PC-9 (cell line): ENCODE data around the gene MRPS27. TPM values are rescaled to one million over a fixed set of nuclear protein-coding genes. Genes with fewer than 3 reads are reported as not detected.

ENCODE experiments used
- BruUV-seq: library from RNA; stranded (reverse); fragments of 400-500 nt; replicated peaks from 2 replicates; lab custom pipeline; 2021; lab: Mats Ljungman, UMichigan
- CTCF ChIA-PET: fragments of 300-600 bp; sonication (Branson Sonifier 250); formaldehyde crosslinking; loops from one replicate; lab custom pipeline; 2022; ENCODE audit warnings: antibody characterized with exemption; lab: Charles Lee
- POLR2A ChIA-PET: fragments of 300-600 bp; sonication (Branson Sonifier 250); formaldehyde crosslinking; loops from one replicate; lab custom pipeline; 2022; ENCODE audit warnings: antibody characterized with exemption; ENCODE audit not compliant: unreplicated experiment; lab: Charles Lee
- DNase-seq, 2 experiments: peaks; one replicate each; pipeline versions ENCODE4 v3.0.0 to v3.0.0-alpha.2; 2015 to 2022; ENCODE audit warnings: mixed read lengths in 1 of 2
- H2AFZ ChIP-seq: fragments of 200-600 bp; sonication (generic); 2 replicates; pipeline ENCODE4 v1.8.1; 2017; ENCODE audit warnings: antibody characterized with exemption
- H3F3A ChIP-seq: fragments of 200-600 bp; sonication (generic); 2 replicates; pipeline ENCODE4 v1.8.1; 2017; ENCODE audit warnings: antibody characterized with exemption, mild to moderate bottlenecking, low read depth; ENCODE audit not compliant: insufficient read depth
- H3K27ac ChIP-seq: fragments of 200-600 bp; sonication (generic); 2 replicates; pipeline ENCODE4 v1.6.1; 2016; ENCODE audit warnings: mixed run types
- H3K27me3 ChIP-seq: fragments of 200-600 bp; sonication (generic); 2 replicates; pipeline ENCODE4 v1.6.1; 2016; ENCODE audit warnings: low read depth, mixed run types; ENCODE audit not compliant: insufficient read depth
- H3K36me3 ChIP-seq: fragments of 200-600 bp; sonication (generic); 2 replicates; pipeline ENCODE4 v1.6.1; 2016; ENCODE audit warnings: low read depth, mixed run types
- H3K4me1 ChIP-seq: fragments of 200-600 bp; sonication (generic); replicated peaks from 2 replicates; pipeline ENCODE4 v1.6.1; 2016; ENCODE audit warnings: mixed run types; ENCODE audit not compliant: insufficient read depth
- H3K4me2 ChIP-seq: fragments of 200-600 bp; sonication (generic); 2 replicates; pipeline ENCODE4 v1.6.1; 2017; ENCODE audit warnings: mixed run types
- H3K4me3 ChIP-seq: fragments of 200-600 bp; sonication (generic); 2 replicates; pipeline ENCODE4 v1.6.1; 2016; ENCODE audit warnings: mixed run types
- H3K79me2 ChIP-seq: fragments of 200-600 bp; sonication (generic); 2 replicates; pipeline ENCODE4 v1.6.1; 2017; ENCODE audit warnings: low read depth, mixed run types
- H3K9me2 ChIP-seq: fragments of 200-600 bp; sonication (generic); 2 replicates; pipeline ENCODE4 v1.8.1; 2017; ENCODE audit warnings: mild to moderate bottlenecking; ENCODE audit not compliant: insufficient read depth
- H3K9me3 ChIP-seq: fragments of 200-600 bp; sonication (generic); 2 replicates; pipeline ENCODE4 v1.8.1; 2016; ENCODE audit warnings: low read depth; ENCODE audit not compliant: insufficient read depth
- H4K20me1 ChIP-seq: fragments of 200-600 bp; sonication (generic); 2 replicates; pipeline ENCODE4 v1.8.1; 2017; ENCODE audit not compliant: insufficient read depth
- CTCF ChIP-seq: fragments of 200-600 bp; sonication (generic); conservative IDR thresholded peaks from 2 replicates; pipeline ENCODE4 v1.6.1; 2017; ENCODE audit warnings: mixed run types, antibody characterized with exemption, mild to moderate bottlenecking, moderate library complexity
- EZH2 ChIP-seq: fragments of 200-600 bp; sonication (generic); IDR thresholded peaks from 2 replicates; pipeline ENCODE4 v1.8.0; 2017; ENCODE audit warnings: antibody characterized with exemption, low read depth
- intact Hi-C: fragments of 100-400 bp; cut with micrococcal nuclease; formaldehyde crosslinking; loops from one replicate; pipeline ENCODE4 v1.10.0; 2022; ENCODE audit not compliant: unreplicated experiment
- total RNA-seq: library from RNA; stranded (reverse); gene quantifications from 2 replicates; pipeline ENCODE4 v1.2.3, GENCODE V29; 2021

Gene MRPS27
- total RNA-seq, 1 experiment from 2014 or later, result 71.0 TPM

DNA sequence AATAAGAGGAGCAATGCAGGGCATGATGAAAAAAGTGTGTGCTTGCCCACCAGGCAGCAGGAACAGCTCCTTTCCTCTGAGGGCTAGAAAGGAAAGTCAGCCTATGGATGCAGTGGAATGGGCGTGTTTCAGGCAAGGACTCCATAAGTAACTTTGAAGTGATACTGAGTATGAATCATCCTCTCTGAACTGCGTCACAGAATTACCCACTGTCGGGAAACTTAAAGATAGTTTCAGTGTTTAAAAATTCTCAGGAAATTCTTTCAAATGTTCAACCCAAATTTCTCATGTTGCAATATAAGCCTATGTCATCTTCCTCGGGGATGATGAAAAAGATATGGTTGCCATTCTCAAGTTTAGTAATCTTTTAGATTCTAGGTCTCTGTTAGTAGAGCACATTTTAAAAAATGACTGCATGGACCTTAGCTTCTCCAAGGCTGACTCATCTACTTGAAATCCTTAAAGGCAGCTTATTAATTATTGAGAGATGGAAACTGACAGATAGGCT is 27.8 kb upstream of the MRPS27 start:
- Histone ChIP-seq H3K36me3 (peaks cover 10% of the 10 kb centered on the region; the same call in 1 of the 2 replicates), H3K4me3 (no peak overlapping the region), H4K20me1 (no peaks in the 10 kb centered on the region), H3K4me1 (peaks cover 9% of the 10 kb centered on the region; the same call in 1 of the 2 replicates), H3K27me3 (no peaks in the 10 kb centered on the region), H2AFZ (no peak overlapping the region), H3K27ac (peak overlapping the region; percentile 68), H3K79me2 (no peaks in the 10 kb centered on the region), H3K9me3 (no peaks in the 10 kb centered on the region), H3K9me2 (no peaks in the 10 kb centered on the region), H3F3A (peaks cover 5% of the 10 kb centered on the region), H3K4me2 (peak overlapping the region; percentile 15; the same call in 1 of the 2 replicates)
- ChIA-PET CTCF (no interaction called here), POLR2A (interaction anchor here (0.6 kb wide), 3 partner anchors 11 to 490 kb away, joined by 3 to 9 read pairs (median 5); no protein-coding TSS in a partner anchor)
- DNase-seq, result peak; percentile 29 to 62
- intact Hi-C loops, result no loop called here
- no TSS peak for BruUV-seq
- no peak for TF ChIP-seq EZH2
- no peak for TF ChIP-seq CTCF

DNA sequence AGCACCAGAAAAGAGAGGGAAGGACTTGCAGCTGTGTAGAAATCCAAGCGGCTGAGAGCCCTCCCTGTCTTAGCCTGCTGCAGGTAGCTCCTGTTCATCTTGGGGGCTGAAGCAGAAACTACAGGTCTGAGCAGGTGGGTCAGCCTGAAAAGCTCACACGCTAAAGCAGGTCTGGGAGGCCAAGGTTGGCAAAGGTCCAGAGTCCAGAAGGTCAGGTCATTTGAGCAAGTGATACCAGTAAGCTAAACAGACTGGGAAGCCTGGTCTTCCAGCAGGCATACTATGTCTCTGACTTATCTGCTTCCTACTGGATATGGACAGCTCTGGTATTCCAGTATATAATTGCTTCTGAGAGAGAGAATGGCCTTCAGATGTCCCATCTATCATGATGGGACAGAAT is 26.4 kb upstream of the MRPS27 start:
- no peak for TF ChIP-seq CTCF
- TF ChIP-seq EZH2, result no peak
- POLR2A ChIA-PET, result no interaction called here
- no peak overlapping the region for H3K27ac ChIP-seq
- no peak overlapping the region for H3K4me3 ChIP-seq
- H2AFZ ChIP-seq, result no peak overlapping the region
- H4K20me1 ChIP-seq, result no peaks in the 10 kb centered on the region
- H3K27me3 ChIP-seq, result no peaks in the 10 kb centered on the region
- H3K4me1 ChIP-seq, result peaks cover 9% of the 10 kb centered on the region; the same call in 1 of the 2 replicates
- CTCF ChIA-PET, result no interaction called here
- H3K9me2 ChIP-seq, result no peaks in the 10 kb centered on the region
- H3K4me2 ChIP-seq, result no peak overlapping the region
- H3K36me3 ChIP-seq, result peaks cover 10% of the 10 kb centered on the region; the same call in 1 of the 2 replicates
- no peaks in the 10 kb centered on the region for H3K9me3 ChIP-seq
- BruUV-seq, result no TSS peak
- no peaks in the 10 kb centered on the region for H3K79me2 ChIP-seq
- H3F3A ChIP-seq, result peaks cover 5% of the 10 kb centered on the region
- intact Hi-C loops, result no loop called here
- no peak for DNase-seq

- no peaks in the 10 kb centered on the region for H3K9me3 ChIP-seq
- H3K36me3 ChIP-seq, result peaks cover 27% of the 10 kb centered on the region; the same call in 1 of the 2 replicates
- H3K27ac ChIP-seq, result no peak overlapping the region
- H3K9me2 ChIP-seq, result no peaks in the 10 kb centered on the region
- ChIA-PET POLR2A (no interaction called here), CTCF (interaction anchor here (0.7 kb wide), 1 partner anchor 479 kb away, joined by 3 read pairs; no protein-coding TSS in a partner anchor)
- TF ChIP-seq CTCF (no peak), EZH2 (no peak)
- intact Hi-C loops, result no loop called here
- H4K20me1 ChIP-seq, result no peaks in the 10 kb centered on the region
- H3K79me2 ChIP-seq, result no peaks in the 10 kb centered on the region
- H3F3A ChIP-seq, result 0 out of 2 replicates have a peak, but pooled peaks cover 3% of the 10 kb centered on the region
- no peaks in the 10 kb centered on the region for H3K27me3 ChIP-seq
- no peak overlapping the region for H3K4me3 ChIP-seq
- DNase-seq, result no peak
- peaks cover 14% of the 10 kb centered on the region for H3K4me1 ChIP-seq
- BruUV-seq, result no TSS peak
- no peak overlapping the region for H2AFZ ChIP-seq
- no peak overlapping the region for H3K4me2 ChIP-seq
Observed at GRCh38 chr5:72338689-72339209, 18.7 kb upstream of the MRPS27 start.
